ENCODE measurements around the gene ACER3.
"Not testable (repeated sequence)": the region's sequence is repeated elsewhere in the genome, so short reads cannot be mapped to it uniquely, and the experiment has no call there.

ACER3 gene

DNA sequence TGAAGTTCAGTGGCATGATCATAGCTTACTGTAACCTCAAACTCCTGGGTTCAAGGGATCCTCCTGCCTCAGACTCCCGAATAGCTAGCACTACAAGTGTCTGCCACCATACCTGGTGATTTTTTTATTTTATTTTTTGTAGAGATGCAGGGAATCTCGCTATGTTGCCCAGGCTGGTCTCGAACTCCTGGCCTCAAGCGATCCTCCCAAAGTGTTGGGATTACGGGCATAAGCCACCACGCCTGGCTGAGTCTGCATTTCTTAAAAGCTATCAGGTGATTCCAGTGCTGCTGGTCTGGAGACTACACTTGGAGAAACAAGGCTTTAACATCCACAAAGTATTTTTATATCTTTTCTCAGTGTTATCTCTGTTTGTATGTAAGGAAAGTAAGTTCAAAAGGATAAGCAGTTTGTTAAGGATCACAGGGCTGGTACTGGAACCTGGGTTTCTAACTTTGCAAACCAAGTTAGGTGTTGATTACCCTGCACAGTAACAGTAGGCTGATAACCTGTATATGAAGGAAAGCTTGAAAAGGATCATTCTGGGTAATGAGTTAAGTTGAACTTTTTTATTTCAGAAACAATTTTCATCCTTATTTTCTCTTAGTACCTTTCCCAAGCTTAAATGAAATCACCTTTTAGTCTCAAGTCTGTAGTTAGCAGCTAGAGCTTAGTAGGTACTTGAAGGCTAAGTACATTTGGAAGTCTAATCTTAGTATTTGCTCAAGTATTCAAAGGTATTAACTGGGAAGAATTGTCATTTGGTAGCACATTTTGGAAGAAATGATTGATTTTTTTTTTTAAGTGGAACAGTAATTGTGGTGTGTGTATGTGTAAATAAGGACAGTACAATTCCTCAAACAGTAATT is 12.5 kb downstream of the ACER3 start:
- DNase-seq (ENCODE audit: low read depth in 2 of 2): no peak

DNA sequence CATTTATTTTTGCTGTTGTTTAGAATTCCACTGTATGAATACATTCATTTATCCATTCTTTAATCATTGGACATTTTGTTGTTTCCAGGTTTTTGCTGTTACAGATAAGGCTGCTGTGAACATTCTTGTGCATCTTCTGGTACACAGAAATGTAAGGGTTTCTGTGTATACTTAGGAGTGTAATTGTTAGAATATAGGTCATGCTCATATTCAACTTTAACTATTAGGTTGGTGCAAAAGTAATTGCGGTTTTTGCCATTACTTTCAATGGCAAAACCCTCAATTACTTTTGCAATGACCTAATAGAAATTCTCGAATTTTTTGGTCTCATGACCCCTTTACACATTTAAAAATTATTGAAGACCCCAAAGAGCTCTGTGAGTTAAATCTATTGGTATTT is 17.3 kb downstream of the ACER3 start:
- no peak for DNase-seq (ENCODE audit: low read depth in 2 of 2)

GRCh38 chr11:76880314-76880713 is 19.6 kb downstream of the ACER3 start:
- DNase-seq (ENCODE audit: low read depth in 2 of 2): no peak

DNA sequence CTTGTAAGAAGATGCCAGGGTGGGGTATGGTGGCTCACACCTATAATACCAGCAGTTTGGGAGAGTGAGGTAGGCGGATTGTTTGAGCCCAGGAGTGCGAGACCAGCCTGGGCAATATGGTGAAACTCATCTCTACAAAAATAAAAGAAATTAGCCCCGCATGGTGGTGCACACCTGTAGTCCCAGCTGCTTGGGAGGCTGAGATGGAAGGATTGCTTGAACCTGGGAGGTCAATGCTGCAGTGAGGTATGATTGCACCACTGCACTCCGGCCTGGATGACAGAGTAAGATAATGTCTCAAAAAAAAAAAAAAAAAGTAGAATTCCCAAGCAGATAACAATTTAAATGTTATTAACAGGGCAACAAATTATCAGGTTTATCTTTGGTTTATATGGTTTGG is 20.2 kb downstream of the ACER3 start:
- DNase-seq (ENCODE audit: low read depth in 2 of 2): no peak

DNA sequence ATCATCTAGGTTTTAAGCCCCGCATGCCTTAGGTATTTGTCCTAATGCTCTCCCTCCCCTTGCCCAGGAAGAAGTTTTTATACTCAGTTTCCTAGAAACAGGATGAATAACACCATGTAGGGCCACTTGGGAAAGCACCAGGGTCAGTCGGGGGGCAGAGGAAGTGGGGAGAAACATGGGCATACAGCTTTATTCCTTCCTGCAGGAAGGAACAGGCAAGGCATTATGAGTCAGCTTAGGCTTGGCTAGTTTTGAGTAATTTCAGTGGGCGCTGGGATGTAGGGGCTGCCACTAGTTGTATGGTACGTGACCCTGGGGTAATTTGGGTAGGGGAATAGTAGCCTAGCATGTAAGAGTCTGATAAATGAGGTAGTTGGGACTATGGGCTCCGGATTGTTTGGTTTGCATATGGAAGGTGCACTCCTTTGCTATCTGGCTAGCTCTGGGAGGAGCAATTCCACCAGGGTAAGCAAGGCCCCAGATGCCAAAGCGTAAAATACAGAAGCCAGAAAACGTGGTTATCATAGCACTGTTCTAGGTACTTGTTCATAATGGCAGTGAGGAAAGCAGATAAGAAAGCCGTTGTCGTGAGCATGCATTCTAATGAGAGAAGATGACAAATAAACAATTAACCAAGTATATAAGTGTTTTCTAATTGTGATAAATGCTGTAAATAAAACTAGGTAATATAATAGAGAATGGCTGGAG is 24.8 kb downstream of the ACER3 start:
- DNase-seq (ENCODE audit: low read depth in 2 of 2): no peak

- no peak for DNase-seq (ENCODE audit: low read depth in 2 of 2)
These were observed 28.3 kb downstream of the ACER3 start for GRCh38 chr11:76888989-76889388.

- no peak for DNase-seq (ENCODE audit: low read depth in 2 of 2)
These were observed 28.8 kb downstream of the ACER3 start for GRCh38 chr11:76889411-76889975.

GRCh38 chr11:76890329-76890728 is 29.6 kb downstream of the ACER3 start:
- no peak for DNase-seq (ENCODE audit: low read depth in 2 of 2)

- DNase-seq (ENCODE audit: low read depth in 2 of 2): no peak
These were observed 30.6 kb downstream of the ACER3 start for GRCh38 chr11:76891285-76891684.

- DNase-seq (ENCODE audit: low read depth in 2 of 2): no peak
These were observed 31.1 kb downstream of the ACER3 start for GRCh38 chr11:76891793-76892192.

- DNase-seq (ENCODE audit: low read depth in 2 of 2): no peak
These were observed 31.6 kb downstream of the ACER3 start for GRCh38 chr11:76892306-76892705.

DNA sequence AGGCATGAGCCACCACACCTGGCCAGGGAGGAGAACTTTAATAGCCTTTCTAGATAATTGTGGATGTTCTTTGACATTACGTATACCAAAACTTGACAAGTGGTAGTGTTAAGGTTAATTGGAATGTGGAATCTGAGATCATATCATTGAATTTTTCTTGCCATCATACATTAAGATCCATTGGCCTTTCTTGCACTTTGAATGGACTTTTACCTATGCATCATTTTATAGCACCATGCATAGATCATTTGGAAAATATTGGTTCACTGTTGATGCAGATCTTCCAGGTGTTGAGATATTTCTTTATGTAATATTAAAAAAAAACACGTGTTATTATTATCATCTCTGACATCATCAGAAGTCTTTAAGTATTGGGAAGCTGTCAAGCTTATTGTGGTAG is 36.5 kb downstream of the ACER3 start:
- no peak for DNase-seq (ENCODE audit: low read depth in 2 of 2)

- no peak for DNase-seq (ENCODE audit: low read depth in 2 of 2)
These were observed 40.4 kb downstream of the ACER3 start for GRCh38 chr11:76901144-76901543.

GRCh38 chr11:76901622-76902021 is 40.9 kb downstream of the ACER3 start:
- DNase-seq (ENCODE audit: low read depth in 2 of 2): not testable (repeated sequence)

GRCh38 chr11:76902121-76903014 is 41.6 kb downstream of the ACER3 start:
- no peak for DNase-seq (ENCODE audit: low read depth in 2 of 2)

DNA sequence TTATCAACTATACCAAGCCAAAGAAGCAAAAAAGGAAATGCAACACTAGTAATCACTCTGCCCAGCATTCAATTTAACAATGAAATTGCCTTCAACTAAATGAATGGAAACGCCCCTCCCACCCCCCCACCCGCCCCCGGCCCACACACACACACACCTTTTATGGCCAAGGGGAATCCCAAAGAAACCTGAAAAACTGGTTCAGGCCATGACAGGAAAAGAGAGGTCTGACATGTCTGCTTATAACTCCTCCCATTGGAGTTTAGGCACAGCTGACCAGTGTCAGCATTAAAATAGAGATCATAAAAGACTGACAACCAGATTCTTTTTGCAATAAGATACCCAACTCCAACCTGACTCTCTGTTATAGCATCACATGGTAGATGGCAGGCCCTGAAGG is 42.6 kb downstream of the ACER3 start:
- no peak for DNase-seq (ENCODE audit: low read depth in 2 of 2)

GRCh38 chr11:76910620-76911414 is 50.1 kb downstream of the ACER3 start:
- no peak for DNase-seq (ENCODE audit: low read depth in 2 of 2)

DNA sequence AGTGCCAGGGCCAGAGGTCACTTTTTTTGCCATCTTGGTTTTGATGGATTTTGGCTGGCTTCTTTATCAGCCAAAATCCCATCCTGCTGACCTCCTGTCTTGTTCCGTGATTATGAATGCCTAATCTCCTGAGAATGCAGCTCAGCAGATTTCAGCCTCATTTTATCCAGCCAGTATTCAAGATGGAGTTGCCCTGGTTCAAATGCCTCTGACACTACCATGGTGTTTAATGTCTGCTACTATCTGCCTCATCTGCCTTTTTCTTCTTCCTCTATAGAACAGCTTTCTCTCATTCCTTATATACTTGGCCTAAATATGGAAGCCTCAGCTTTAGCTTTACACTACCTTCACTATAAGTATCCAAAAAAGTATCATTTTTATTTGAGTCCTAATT is 50.7 kb downstream of the ACER3 start:
- DNase-seq (ENCODE audit: low read depth in 2 of 2): no peak

- DNase-seq (ENCODE audit: low read depth in 2 of 2): no peak
These were observed 56.0 kb downstream of the ACER3 start for GRCh38 chr11:76916712-76917111.

GRCh38 chr11:76918941-76919386 is 58.2 kb downstream of the ACER3 start:
- DNase-seq (ENCODE audit: low read depth in 2 of 2): no peak

DNA sequence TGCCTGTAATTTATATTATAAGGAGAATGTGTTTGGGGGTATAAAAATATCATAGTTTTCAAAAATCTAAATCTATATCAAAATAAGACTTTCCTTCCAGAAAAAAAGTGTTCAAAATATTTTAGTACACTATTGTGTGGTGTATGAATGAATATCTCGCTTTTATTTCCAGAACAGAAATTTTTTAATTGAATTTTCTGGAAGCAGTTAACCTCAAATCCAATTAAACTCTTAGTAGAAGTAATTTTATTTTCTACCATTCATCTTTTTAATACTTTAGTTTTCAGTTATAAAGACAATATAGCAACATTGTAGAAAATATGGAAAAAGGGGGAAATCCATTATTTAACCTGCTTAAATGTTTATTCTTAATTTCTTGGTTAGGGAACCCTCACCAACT is 58.7 kb downstream of the ACER3 start:
- DNase-seq (ENCODE audit: low read depth in 2 of 2): no peak

Measured in stimulated activated CD4-positive, alpha-beta T cell treated with anti-CD3 and anti-CD28 coated beads, Interleukin-12 subunit alpha, Interleukin-12 subunit beta, amount 100 ng/mL, for 24 hours (primary cell).